Tibial nerve (tissue), 4 donors: ENCODE data around the gene KMO. TPM values are rescaled to one million over a fixed set of nuclear protein-coding genes. Genes with fewer than 3 reads are reported as not detected.

Source experiments
- DNase-seq, 2 donors: peaks; one replicate each; pipeline ENCODE4 v3.0.0-alpha.2; 2019; ENCODE audit warnings: low spot score in 2 of 2
- H3K27ac ChIP-seq, 4 donors: fragments of 200-600 bp; sonication (generic) in 3 of 4; one replicate each; pipeline ENCODE4 v1.5.1; 2017 to 2019; ENCODE audit warnings: mild to moderate bottlenecking in 1 of 4
- H3K27me3 ChIP-seq, 2 donors: fragments of 200-600 bp; sonication (generic) in 1 of 2; one replicate each; pipeline versions ENCODE4 v1.5.1 to v1.6.0; 2017 to 2019
- H3K36me3 ChIP-seq, 3 donors: fragments of 200-600 bp; sonication (generic); one replicate each; pipeline ENCODE4 v1.5.1; 2018 to 2019
- H3K4me1 ChIP-seq, 4 donors: fragments of 200-600 bp; sonication (generic) in 3 of 4; one replicate each; pipeline ENCODE4 v1.5.1; 2017 to 2019
- H3K4me3 ChIP-seq, 4 donors: fragments of 200-600 bp; sonication (generic) in 3 of 4; one replicate each; pipeline ENCODE4 v1.5.1; 2017 to 2019; ENCODE audit warnings: mild to moderate bottlenecking in 1 of 4, moderate library complexity in 1 of 4
- H3K9me3 ChIP-seq, 4 donors: fragments of 200-600 bp; sonication (generic) in 3 of 4; one replicate each; pipeline ENCODE4 v1.5.1; 2017 to 2019
- CTCF ChIP-seq, 5 experiments: fragments of 200-600 bp in 3 of 5; fragments of 450-650 bp in 2 of 5; sonication (generic) in 3 of 5; IDR thresholded peaks; one replicate each; pipeline ENCODE4 v1.5.1; 2016 to 2019; ENCODE audit warnings: antibody characterized with exemption in 5 of 5, mild to moderate bottlenecking in 3 of 5, moderate library complexity in 2 of 5
- EP300 ChIP-seq, 2 donors: sonication (generic); formaldehyde crosslinking; IDR thresholded peaks; one replicate each; pipeline ENCODE4 v1.6.1; 2017; ENCODE audit warnings: antibody characterized with exemption in 2 of 2, mild to moderate bottlenecking in 1 of 2
- POLR2A ChIP-seq, 2 donors: fragments of 450-650 bp; IDR thresholded peaks; one replicate each; pipeline ENCODE4 v1.6.1; 2017; ENCODE audit warnings: antibody characterized with exemption in 2 of 2, mild to moderate bottlenecking in 2 of 2, moderate library complexity in 2 of 2
- WGBS, 2 donors: methylation state at CpG; one replicate each; pipeline ENCODE4 v1.1.5; 2018; 5-methylcytosine and 5-hydroxymethylcytosine counted together
- total RNA-seq, 4 donors: library from RNA; depleted of rRNA; stranded (reverse); fragments of >200 nt; gene quantifications; one replicate each; pipeline ENCODE4 v1.1.0, GENCODE V29; 2016

The KMO gene
- total RNA-seq, 4 donors from 2014 or later = 0.20 to 4.4 (median 1.8) TPM

DNA sequence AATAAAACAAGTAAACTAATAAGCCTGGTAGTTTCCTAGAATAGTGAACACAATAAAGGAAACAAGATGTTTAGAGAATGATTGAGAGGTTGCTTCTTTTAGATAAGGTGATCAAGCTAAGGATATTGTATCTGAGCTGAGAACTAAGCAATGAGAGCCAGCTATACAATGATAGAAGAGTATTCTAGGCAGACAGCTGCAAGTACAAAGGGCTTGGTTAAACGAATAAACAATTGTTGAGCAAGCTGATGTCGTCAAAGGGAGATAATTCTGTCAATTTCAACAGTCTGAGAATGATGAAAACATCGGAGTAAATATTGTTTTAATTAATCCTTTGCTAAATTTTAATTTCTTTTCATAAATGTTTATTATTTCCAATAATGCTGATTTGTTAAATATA, 7.2 kb upstream of the KMO start:
- Histone ChIP-seq H3K27me3 (no peaks in the 10 kb centered on the region), H3K9me3 (no peaks in the 10 kb centered on the region), H3K27ac (no peak overlapping the region), H3K4me3 (no peak overlapping the region), H3K36me3 (no peaks in the 10 kb centered on the region), H3K4me1 (peaks cover 0 to 4% (median 0%) of the 10 kb centered on the region in 4 donors)
- DNase-seq = no peak
- WGBS, 2 donors = 70 to 75% methylated on average over 3 of the region's 3 CpGs
- TF ChIP-seq POLR2A (IDR thresholded peaks at IDR 0.05) (no peak), CTCF (IDR thresholded peaks at IDR 0.05) (no peak), EP300 (IDR thresholded peaks at IDR 0.05) (no peak)

DNA sequence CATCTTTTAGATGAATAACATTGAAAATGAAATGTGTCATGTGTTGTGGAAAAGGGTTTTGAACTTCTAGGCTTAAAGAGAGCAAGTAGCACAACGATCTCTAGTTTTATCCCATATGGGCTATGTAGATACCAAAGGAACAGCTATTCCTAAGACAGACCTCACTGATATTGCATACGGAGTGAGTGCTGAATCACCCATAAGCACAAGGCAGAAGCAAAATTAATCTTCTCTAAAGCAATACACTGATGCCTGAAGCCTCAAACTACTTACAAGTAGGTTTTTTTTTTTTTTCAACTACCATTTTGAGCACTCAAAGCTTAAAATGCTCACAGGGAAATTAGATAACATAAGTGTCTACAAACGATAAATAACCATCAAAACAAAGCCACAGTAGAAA, 5.0 kb upstream of the KMO start:
- WGBS, 2 donors = 84 to 85% methylated on average over 3 of the region's 3 CpGs
- no peak for TF ChIP-seq EP300 (IDR thresholded peaks at IDR 0.05)
- TF ChIP-seq CTCF (IDR thresholded peaks at IDR 0.05) = no peak
- no peak for TF ChIP-seq POLR2A (IDR thresholded peaks at IDR 0.05)
- Histone ChIP-seq H3K4me3 (no peak overlapping the region), H3K4me1 (peaks cover 0 to 5% (median 0%) of the 10 kb centered on the region in 4 donors), H3K27ac (no peak overlapping the region), H3K36me3 (no peaks in the 10 kb centered on the region), H3K27me3 (no peaks in the 10 kb centered on the region), H3K9me3 (no peaks in the 10 kb centered on the region)
- no peak for DNase-seq

DNA sequence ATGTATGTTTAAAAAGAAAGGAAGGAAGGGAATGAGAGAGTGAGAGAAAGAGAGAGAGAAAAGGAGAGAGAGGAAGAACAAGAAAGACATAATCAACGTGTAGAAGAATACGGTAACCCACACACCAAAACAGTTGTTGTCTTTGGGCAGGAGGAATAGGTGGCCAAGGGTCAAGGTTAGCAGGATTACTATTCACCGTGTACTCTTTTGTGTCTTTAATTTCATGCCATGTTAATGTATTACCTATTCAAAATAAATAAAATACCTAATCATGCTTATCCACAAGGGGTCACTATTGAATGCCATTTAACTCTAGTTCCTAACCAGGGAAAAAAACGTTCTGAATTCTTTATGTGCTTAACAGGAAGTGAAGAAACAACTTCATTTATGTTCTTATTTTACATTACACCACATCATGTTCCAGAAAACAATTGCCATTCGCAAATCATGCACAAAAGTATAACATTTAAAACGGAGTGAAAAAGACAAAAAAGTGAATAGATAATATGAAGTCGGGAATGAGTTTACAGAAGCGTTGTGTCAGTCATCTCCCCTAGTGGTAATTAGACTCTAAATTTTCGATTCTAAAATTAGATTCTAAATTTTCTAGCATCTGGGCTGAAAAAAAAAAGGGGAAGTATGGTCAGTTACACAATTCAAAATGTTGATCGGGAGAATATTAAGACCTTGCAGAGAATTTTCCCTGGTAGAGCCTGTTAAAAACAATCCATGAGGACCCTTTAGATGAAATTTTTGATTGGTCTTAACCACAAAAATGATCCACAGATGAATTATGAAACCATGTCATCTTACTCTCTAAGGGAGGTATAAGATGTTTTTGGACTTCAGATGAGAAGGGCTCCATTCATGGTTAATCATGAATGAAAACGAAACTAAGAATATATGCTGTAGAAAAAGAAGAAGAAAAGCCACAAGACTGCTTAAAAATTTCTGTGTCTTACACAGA, 700 bp upstream of the KMO start:
- no peak for DNase-seq
- peaks cover 0 to 5% (median 0%) of the 10 kb centered on the region in 4 donors for H3K4me1 ChIP-seq
- H3K27me3 ChIP-seq = no peaks in the 10 kb centered on the region
- TF ChIP-seq POLR2A (IDR thresholded peaks at IDR 0.05) = no peak
- TF ChIP-seq EP300 (IDR thresholded peaks at IDR 0.05) = peak in 1 of 2 donors; percentile 47
- TF ChIP-seq CTCF (IDR thresholded peaks at IDR 0.05) = peak; percentile 51 to 69 (median 62)
- H3K9me3 ChIP-seq = no peaks in the 10 kb centered on the region
- H3K4me3 ChIP-seq = peak overlapping the region; percentile 25 to 52 (median 43)
- H3K27ac ChIP-seq = peak overlapping the region in 3 of 4 donors; percentile 28 to 61 (median 55)
- WGBS, 2 donors = 1 to 2% methylated on average over 11 of the region's 11 CpGs
- no peaks in the 10 kb centered on the region for H3K36me3 ChIP-seq

GRCh38 chr1:241532864-241533263, 686 bp downstream of the KMO start:
- Histone ChIP-seq H3K9me3 (no peaks in the 10 kb centered on the region), H3K27ac (peak overlapping the region in 3 of 4 donors; percentile 15 to 61 (median 32)), H3K27me3 (no peaks in the 10 kb centered on the region), H3K36me3 (no peaks in the 10 kb centered on the region), H3K4me3 (peak overlapping the region in 1 of 4 donors; percentile 2), H3K4me1 (peaks cover 0 to 5% (median 0%) of the 10 kb centered on the region in 4 donors)
- DNase-seq = no peak
- WGBS, 2 donors = 84 to 88% methylated on average over 7 of the region's 7 CpGs
- no peak for TF ChIP-seq POLR2A (IDR thresholded peaks at IDR 0.05)

- no peaks in the 10 kb centered on the region for H3K9me3 ChIP-seq
- no peak for TF ChIP-seq POLR2A (IDR thresholded peaks at IDR 0.05)
- TF ChIP-seq EP300 (IDR thresholded peaks at IDR 0.05) = no peak
- TF ChIP-seq CTCF (IDR thresholded peaks at IDR 0.05) = no peak
- H3K36me3 ChIP-seq = no peaks in the 10 kb centered on the region
- 69% methylated on average over 5 of the region's 5 CpGs for WGBS, 2 donors
- H3K27me3 ChIP-seq = no peaks in the 10 kb centered on the region
- peak overlapping the region in 3 of 4 donors; percentile 15 to 61 (median 32) for H3K27ac ChIP-seq
- no peak for DNase-seq
- peak overlapping the region in 1 of 4 donors; percentile 2 for H3K4me3 ChIP-seq
- peaks cover 0 to 5% (median 0%) of the 10 kb centered on the region in 4 donors for H3K4me1 ChIP-seq
These were observed 1.3 kb downstream of the KMO start for GRCh38 chr1:241533326-241534115.
